GM19452 (cell line): Measurements from ENCODE around the gene SRBD1.

Source experiments
- ATAC-seq: cut with Tn5 transposase; IDR thresholded peaks from one replicate; pipeline ENCODE4 v1.9.1; 2021; ENCODE audit not compliant: unreplicated experiment

Gene SRBD1

GRCh38 chr2:45388541-45389100 lies 222.4 kb downstream of the SRBD1 start:
- ATAC-seq: no peak

GRCh38 chr2:45382744-45383143 lies 228.3 kb downstream of the SRBD1 start:
- no peak for ATAC-seq

GRCh38 chr2:45380131-45380836 lies 230.8 kb downstream of the SRBD1 start:
- no peak for ATAC-seq

GRCh38 chr2:45379399-45380087 lies 231.5 kb downstream of the SRBD1 start:
- ATAC-seq: no peak

- ATAC-seq: no peak
Observed at GRCh38 chr2:45373534-45373933, 237.5 kb downstream of the SRBD1 start.

- ATAC-seq: no peak
Observed at GRCh38 chr2:45370369-45370768, 240.7 kb downstream of the SRBD1 start.

- ATAC-seq: no peak
Observed at GRCh38 chr2:45368792-45369191, 242.3 kb downstream of the SRBD1 start.

- ATAC-seq: no peak
Observed at GRCh38 chr2:45361666-45362065, 249.4 kb downstream of the SRBD1 start.

- ATAC-seq: no peak
Observed at GRCh38 chr2:45354776-45355175, 256.3 kb downstream of the SRBD1 start.

GRCh38 chr2:45353879-45354278 lies 257.2 kb downstream of the SRBD1 start:
- ATAC-seq: no peak

- ATAC-seq: no peak
Observed at GRCh38 chr2:45352506-45352905, 258.6 kb downstream of the SRBD1 start.

GRCh38 chr2:45345331-45346234 lies 265.5 kb downstream of the SRBD1 start:
- no peak for ATAC-seq

GRCh38 chr2:45344502-45344901 lies 266.6 kb downstream of the SRBD1 start:
- ATAC-seq: no peak

- ATAC-seq: no peak
Observed at GRCh38 chr2:45344071-45344470, 267.0 kb downstream of the SRBD1 start.

- ATAC-seq: no peak
Observed at GRCh38 chr2:45343251-45344017, 267.6 kb downstream of the SRBD1 start.

- no peak for ATAC-seq
Observed at GRCh38 chr2:45340318-45340717, 270.7 kb downstream of the SRBD1 start.

- ATAC-seq: no peak
Observed at GRCh38 chr2:45339253-45339652, 271.8 kb downstream of the SRBD1 start.
